ENCODE measurements around the gene MFSD12.

Gene MFSD12

GRCh38 chr19:3521104-3521445 is 36.3 kb downstream of the MFSD12 start:
- Histone ChIP-seq H3K9ac (ENCODE audit: low read depth, low read length) (no peak overlapping the region), H3K4me1 (ENCODE audit: control insufficient read depth, insufficient read depth, low read length) (peaks cover 5% of the 10 kb centered on the region), H3K9me3 (ENCODE audit: control insufficient read depth, insufficient read depth, low read length) (no peaks in the 10 kb centered on the region), H3K27me3 (ENCODE audit: control insufficient read depth, insufficient read depth, low read length) (no peaks in the 10 kb centered on the region), H3K36me3 (ENCODE audit: control insufficient read depth, insufficient read depth, low read length) (peaks cover 28% of the 10 kb centered on the region), H3K4me3 (ENCODE audit: low read depth, low read length) (no peak overlapping the region)

- Histone ChIP-seq H3K36me3 (ENCODE audit: control insufficient read depth, insufficient read depth, low read length) (peaks cover 22% of the 10 kb centered on the region), H3K9me3 (ENCODE audit: control insufficient read depth, insufficient read depth, low read length) (no peaks in the 10 kb centered on the region), H3K4me1 (ENCODE audit: control insufficient read depth, insufficient read depth, low read length) (peaks cover 5% of the 10 kb centered on the region), H3K4me3 (ENCODE audit: low read depth, low read length) (no peak overlapping the region), H3K9ac (ENCODE audit: low read depth, low read length) (no peak overlapping the region), H3K27me3 (ENCODE audit: control insufficient read depth, insufficient read depth, low read length) (no peaks in the 10 kb centered on the region)
These were observed 37.0 kb downstream of the MFSD12 start for GRCh38 chr19:3520166-3521103.

GRCh38 chr19:3519126-3519525 is 38.3 kb downstream of the MFSD12 start:
- H3K27me3 ChIP-seq (ENCODE audit: control insufficient read depth, insufficient read depth, low read length): no peaks in the 10 kb centered on the region
- H3K9ac ChIP-seq (ENCODE audit: low read depth, low read length): peak overlapping the region; percentile 47
- peaks cover 13% of the 10 kb centered on the region for H3K36me3 ChIP-seq (ENCODE audit: control insufficient read depth, insufficient read depth, low read length)
- H3K4me3 ChIP-seq (ENCODE audit: low read depth, low read length): no peak overlapping the region
- peaks cover 8% of the 10 kb centered on the region for H3K4me1 ChIP-seq (ENCODE audit: control insufficient read depth, insufficient read depth, low read length)
- H3K9me3 ChIP-seq (ENCODE audit: control insufficient read depth, insufficient read depth, low read length): no peaks in the 10 kb centered on the region

GRCh38 chr19:3518659-3519058 is 38.7 kb downstream of the MFSD12 start:
- Histone ChIP-seq H3K36me3 (ENCODE audit: control insufficient read depth, insufficient read depth, low read length) (peaks cover 8% of the 10 kb centered on the region), H3K4me1 (ENCODE audit: control insufficient read depth, insufficient read depth, low read length) (peaks cover 8% of the 10 kb centered on the region), H3K27me3 (ENCODE audit: control insufficient read depth, insufficient read depth, low read length) (no peaks in the 10 kb centered on the region), H3K9me3 (ENCODE audit: control insufficient read depth, insufficient read depth, low read length) (no peaks in the 10 kb centered on the region), H3K9ac (ENCODE audit: low read depth, low read length) (no peak overlapping the region), H3K4me3 (ENCODE audit: low read depth, low read length) (no peak overlapping the region)

- Histone ChIP-seq H3K4me3 (ENCODE audit: low read depth, low read length) (no peak overlapping the region), H3K27me3 (ENCODE audit: control insufficient read depth, insufficient read depth, low read length) (no peaks in the 10 kb centered on the region), H3K9ac (ENCODE audit: low read depth, low read length) (no peak overlapping the region), H3K36me3 (ENCODE audit: control insufficient read depth, insufficient read depth, low read length) (peaks cover 4% of the 10 kb centered on the region), H3K9me3 (ENCODE audit: control insufficient read depth, insufficient read depth, low read length) (no peaks in the 10 kb centered on the region), H3K4me1 (ENCODE audit: control insufficient read depth, insufficient read depth, low read length) (peaks cover 8% of the 10 kb centered on the region)
These were observed 39.1 kb downstream of the MFSD12 start for GRCh38 chr19:3518255-3518654.

- no peak overlapping the region for H3K9ac ChIP-seq (ENCODE audit: low read depth, low read length)
- H3K4me3 ChIP-seq (ENCODE audit: low read depth, low read length): no peak overlapping the region
- H3K36me3 ChIP-seq (ENCODE audit: control insufficient read depth, insufficient read depth, low read length): peaks cover 4% of the 10 kb centered on the region
- no peaks in the 10 kb centered on the region for H3K27me3 ChIP-seq (ENCODE audit: control insufficient read depth, insufficient read depth, low read length)
- peaks cover 8% of the 10 kb centered on the region for H3K4me1 ChIP-seq (ENCODE audit: control insufficient read depth, insufficient read depth, low read length)
- no peaks in the 10 kb centered on the region for H3K9me3 ChIP-seq (ENCODE audit: control insufficient read depth, insufficient read depth, low read length)
These were observed 39.7 kb downstream of the MFSD12 start for GRCh38 chr19:3517638-3518037.

GRCh38 chr19:3516675-3517207 is 40.6 kb downstream of the MFSD12 start:
- H3K36me3 ChIP-seq (ENCODE audit: control insufficient read depth, insufficient read depth, low read length): peaks cover 4% of the 10 kb centered on the region
- H3K4me3 ChIP-seq (ENCODE audit: low read depth, low read length): no peak overlapping the region
- H3K27me3 ChIP-seq (ENCODE audit: control insufficient read depth, insufficient read depth, low read length): no peaks in the 10 kb centered on the region
- no peaks in the 10 kb centered on the region for H3K9me3 ChIP-seq (ENCODE audit: control insufficient read depth, insufficient read depth, low read length)
- H3K9ac ChIP-seq (ENCODE audit: low read depth, low read length): no peak overlapping the region
- peaks cover 8% of the 10 kb centered on the region for H3K4me1 ChIP-seq (ENCODE audit: control insufficient read depth, insufficient read depth, low read length)

- Histone ChIP-seq H3K36me3 (ENCODE audit: control insufficient read depth, insufficient read depth, low read length) (peaks cover 4% of the 10 kb centered on the region), H3K9ac (ENCODE audit: low read depth, low read length) (no peak overlapping the region), H3K4me3 (ENCODE audit: low read depth, low read length) (no peak overlapping the region)
These were observed 41.4 kb downstream of the MFSD12 start for GRCh38 chr19:3515891-3516422.

GRCh38 chr19:3514930-3515329 is 42.5 kb downstream of the MFSD12 start:
- no peak overlapping the region for H3K4me3 ChIP-seq (ENCODE audit: low read depth, low read length)
- no peak overlapping the region for H3K9ac ChIP-seq (ENCODE audit: low read depth, low read length)
- H3K9me3 ChIP-seq (ENCODE audit: control insufficient read depth, insufficient read depth, low read length): no peaks in the 10 kb centered on the region
- H3K36me3 ChIP-seq (ENCODE audit: control insufficient read depth, insufficient read depth, low read length): peaks cover 4% of the 10 kb centered on the region
- H3K4me1 ChIP-seq (ENCODE audit: control insufficient read depth, insufficient read depth, low read length): peaks cover 8% of the 10 kb centered on the region
- H3K27me3 ChIP-seq (ENCODE audit: control insufficient read depth, insufficient read depth, low read length): no peaks in the 10 kb centered on the region

More at GRCh38 chr19:3515891-3516422, 41.4 kb downstream of the MFSD12 start:
- Histone ChIP-seq H3K4me1 (ENCODE audit: control insufficient read depth, insufficient read depth, low read length) (peaks cover 8% of the 10 kb centered on the region), H3K27me3 (ENCODE audit: control insufficient read depth, insufficient read depth, low read length) (no peaks in the 10 kb centered on the region), H3K9me3 (ENCODE audit: control insufficient read depth, insufficient read depth, low read length) (no peaks in the 10 kb centered on the region)

- no peaks in the 10 kb centered on the region for H3K27me3 ChIP-seq (ENCODE audit: control insufficient read depth, insufficient read depth, low read length)
- H3K9ac ChIP-seq (ENCODE audit: low read depth, low read length): no peak overlapping the region
- no peaks in the 10 kb centered on the region for H3K9me3 ChIP-seq (ENCODE audit: control insufficient read depth, insufficient read depth, low read length)
- H3K4me3 ChIP-seq (ENCODE audit: low read depth, low read length): no peak overlapping the region
- peaks cover 4% of the 10 kb centered on the region for H3K4me1 ChIP-seq (ENCODE audit: control insufficient read depth, insufficient read depth, low read length)
- H3K36me3 ChIP-seq (ENCODE audit: control insufficient read depth, insufficient read depth, low read length): peaks cover 6% of the 10 kb centered on the region
These were observed 43.9 kb downstream of the MFSD12 start for GRCh38 chr19:3513229-3514140.

- H3K36me3 ChIP-seq (ENCODE audit: control insufficient read depth, insufficient read depth, low read length): peaks cover 6% of the 10 kb centered on the region
- H3K4me1 ChIP-seq (ENCODE audit: control insufficient read depth, insufficient read depth, low read length): peaks cover 3% of the 10 kb centered on the region
- H3K4me3 ChIP-seq (ENCODE audit: low read depth, low read length): no peak overlapping the region
- no peaks in the 10 kb centered on the region for H3K27me3 ChIP-seq (ENCODE audit: control insufficient read depth, insufficient read depth, low read length)
- no peaks in the 10 kb centered on the region for H3K9me3 ChIP-seq (ENCODE audit: control insufficient read depth, insufficient read depth, low read length)
- H3K9ac ChIP-seq (ENCODE audit: low read depth, low read length): no peak overlapping the region
These were observed 44.7 kb downstream of the MFSD12 start for GRCh38 chr19:3512562-3513228.

Data from iPS-15b (cell line).